HEK293 (cell line): ENCODE data around the gene PTCSC3.

Experiments
- CTCF ChIP-seq: fragments of 450-650 bp; formaldehyde crosslinking; IDR thresholded peaks from 2 replicates; pipeline ENCODE4 v1.5.1; 2016; ENCODE audit warnings: missing biosample characterization, missing genetic modification characterization
- REST ChIP-seq: fragments of 450-650 bp; formaldehyde crosslinking; IDR thresholded peaks from 2 replicates; pipeline ENCODE4 v1.5.1; 2016; ENCODE audit warnings: missing biosample characterization, missing genetic modification characterization
- SCRT1 ChIP-seq: fragments of 450-650 bp; formaldehyde crosslinking; IDR thresholded peaks from 2 replicates; pipeline ENCODE4 v1.5.1; 2016; ENCODE audit warnings: missing biosample characterization, missing genetic modification characterization, borderline replicate concordance
- ZNF274 ChIP-seq, 2 experiments: fragments of 200-500 bp in 1 of 2; fragments of 450-650 bp in 1 of 2; sonication (Bioruptor generic) in 1 of 2; formaldehyde crosslinking in 1 of 2; IDR thresholded peaks; 2 replicates each; pipeline versions ENCODE4 v1.5.1 to v1.6.1; 2014 to 2016; ENCODE audit warnings: borderline replicate concordance in 1 of 2, inconsistent platforms in 1 of 2, low read length in 1 of 2, missing biosample characterization in 1 of 2, missing genetic modification characterization in 1 of 2
- ZNF558 ChIP-seq: fragments of 450-650 bp; formaldehyde crosslinking; IDR thresholded peaks from 2 replicates; pipeline ENCODE4 v1.5.1; 2016; ENCODE audit warnings: missing biosample characterization, missing genetic modification characterization

- TF ChIP-seq CTCF: no peak
- no peak for TF ChIP-seq REST
- TF ChIP-seq ZNF558 (tag by site-specific recombination): no peak
- no peak for TF ChIP-seq ZNF274 (IDR thresholded peaks at IDR 0.05; ENCODE audit: low read length)
- no peak for TF ChIP-seq ZNF274 (tag by site-specific recombination; IDR thresholded peaks at IDR 0.05; ENCODE audit: borderline replicate concordance)
- TF ChIP-seq SCRT1 (tag by site-specific recombination): no peak
Measured at GRCh38 chr14:36192530-36192929, 16.0 kb upstream of the PTCSC3 start.
